HG03342 (cell line): ENCODE data around the gene HS2ST1.

Experiments used
- ATAC-seq: cut with Tn5 transposase; IDR thresholded peaks from one replicate; pipeline ENCODE4 v1.9.1; 2021; ENCODE audit warnings: mild to moderate bottlenecking, moderate library complexity; ENCODE audit not compliant: unreplicated experiment

Gene HS2ST1

DNA sequence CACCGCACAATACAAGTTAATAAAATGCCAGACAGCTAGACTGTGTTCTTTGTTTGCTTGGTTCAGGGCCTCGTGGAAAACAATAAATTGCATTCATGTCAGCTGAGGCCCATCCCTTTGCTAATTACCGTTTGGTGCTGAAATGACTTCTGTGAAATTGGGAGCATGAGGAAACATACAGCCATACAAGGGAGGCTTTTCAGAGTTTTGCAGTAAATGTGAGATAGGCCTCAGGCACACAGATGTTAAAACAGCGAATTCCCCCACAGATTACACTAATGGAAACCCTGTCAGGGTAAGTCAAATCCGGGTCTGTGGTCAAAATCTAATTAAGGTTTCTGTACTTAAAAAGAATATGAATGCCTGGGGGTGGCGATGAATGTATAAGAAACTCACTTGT, 240.7 kb downstream of the HS2ST1 start:
- ATAC-seq = no peak

DNA sequence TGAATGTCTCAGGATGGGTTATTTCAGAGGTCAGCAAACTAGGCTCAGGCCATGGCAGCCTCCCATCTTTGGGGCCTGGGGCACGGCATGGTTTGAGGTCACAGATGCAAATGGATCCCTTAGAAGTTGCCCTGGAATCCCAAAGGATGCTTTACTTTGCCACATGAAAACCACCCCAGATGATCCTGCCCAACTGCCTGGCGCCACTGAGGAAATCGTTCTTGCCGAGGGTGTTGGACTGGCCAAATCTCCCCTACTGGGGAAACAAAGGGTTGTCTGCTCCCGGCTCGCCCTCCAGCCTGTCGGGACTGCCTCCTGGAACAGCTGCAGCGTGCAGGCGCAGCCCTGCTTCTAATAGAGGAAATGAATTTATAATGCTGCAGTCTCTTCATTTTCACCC, 241.2 kb downstream of the HS2ST1 start:
- no peak for ATAC-seq

DNA sequence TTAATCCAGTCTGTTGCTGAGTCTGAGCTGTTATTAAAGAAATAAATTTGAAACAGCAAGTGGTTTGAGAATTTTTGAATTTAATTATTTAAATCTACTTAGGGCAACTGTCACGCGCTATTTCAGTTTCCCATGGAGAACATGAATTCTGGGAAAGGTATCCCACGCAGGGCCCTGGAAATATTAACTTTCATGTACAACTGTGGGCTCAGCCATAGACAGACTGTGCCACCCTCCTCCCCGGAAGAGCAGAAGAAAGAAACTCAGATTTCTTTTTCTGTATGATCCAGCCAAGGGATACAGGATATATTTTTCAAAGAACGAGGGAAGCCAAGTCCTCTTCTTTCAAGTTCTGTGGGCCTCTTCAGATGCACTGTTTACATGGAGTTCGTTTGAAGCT, 241.7 kb downstream of the HS2ST1 start:
- no peak for ATAC-seq

DNA sequence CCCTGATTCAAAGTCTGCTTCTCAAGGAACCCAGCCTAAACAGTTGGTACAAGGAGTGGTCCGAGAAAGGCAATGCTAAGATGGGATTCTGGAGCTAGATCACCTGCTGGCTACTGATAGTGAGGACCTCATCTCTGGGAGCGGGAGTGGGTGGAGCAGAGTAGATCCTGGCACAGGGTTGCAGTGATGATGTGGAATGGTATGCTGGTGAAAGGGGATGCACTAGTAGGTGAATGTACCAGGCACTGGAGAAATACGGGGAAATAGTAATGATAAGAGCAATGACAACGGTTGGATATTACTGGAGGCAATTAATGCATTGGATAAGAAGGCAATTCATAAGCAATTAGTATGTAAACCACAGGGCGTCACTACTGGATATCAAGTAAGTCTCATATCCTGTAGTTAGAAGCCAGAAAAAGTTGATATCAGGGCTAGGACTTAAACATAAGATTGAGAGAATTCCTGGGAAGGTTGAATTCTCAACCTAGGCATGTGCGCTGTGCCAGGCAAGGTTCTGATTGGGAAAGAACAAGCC, 245.0 kb downstream of the HS2ST1 start:
- no peak for ATAC-seq
